Panc1 (cell line): ENCODE results near the gene DENND6B.

Source experiments
- CTCF ChIP-seq: fragments of 450-650 bp; IDR thresholded peaks from 2 replicates; pipeline ENCODE4 v1.5.1; 2017; ENCODE audit warnings: mild to moderate bottlenecking
- POLR2AphosphoS5 ChIP-seq: IDR thresholded peaks from 2 replicates; pipeline ENCODE4 v1.6.1; 2012; ENCODE audit warnings: mild to moderate bottlenecking, low read depth, low read length, moderate library complexity
- SIN3A ChIP-seq: IDR thresholded peaks from 2 replicates; pipeline ENCODE4 v1.6.1; 2012; ENCODE audit warnings: low read depth, mild to moderate bottlenecking, low read length, moderate library complexity, borderline replicate concordance; ENCODE audit not compliant: insufficient read depth
- TF ChIP-seq, protein P1 (sequence below), 2 experiments: IDR thresholded peaks; 2 replicates each; pipeline ENCODE4 v1.6.1; 2011 to 2012; ENCODE audit warnings: low read depth in 2 of 2, control low read depth in 1 of 2, low read length in 1 of 2, mild to moderate bottlenecking in 1 of 2, moderate library complexity in 1 of 2; ENCODE audit not compliant: insufficient read depth in 1 of 2

DNA sequence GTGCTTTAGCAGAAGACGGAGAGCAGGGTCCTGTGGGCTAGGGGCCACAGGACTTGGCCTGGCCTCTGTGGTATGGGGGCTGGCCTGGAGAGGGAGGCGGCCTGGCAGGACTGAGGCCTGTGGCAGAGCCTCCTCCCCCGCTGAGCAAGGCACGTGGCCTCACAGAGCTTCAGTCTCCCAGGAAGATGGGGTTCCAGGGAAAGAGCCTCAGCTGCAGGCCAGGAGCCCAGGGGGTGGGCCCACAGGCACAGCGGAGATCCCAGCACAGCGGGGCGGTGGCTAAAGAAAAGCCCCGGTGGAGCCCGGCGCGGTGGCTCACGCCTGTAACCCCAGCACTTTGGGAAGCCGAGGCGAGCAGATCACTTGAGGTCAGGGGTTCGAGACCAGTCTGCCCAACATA lies 67.5 kb downstream of the DENND6B start:
- no peak for TF ChIP-seq CTCF
- TF ChIP-seq, protein P1, sequence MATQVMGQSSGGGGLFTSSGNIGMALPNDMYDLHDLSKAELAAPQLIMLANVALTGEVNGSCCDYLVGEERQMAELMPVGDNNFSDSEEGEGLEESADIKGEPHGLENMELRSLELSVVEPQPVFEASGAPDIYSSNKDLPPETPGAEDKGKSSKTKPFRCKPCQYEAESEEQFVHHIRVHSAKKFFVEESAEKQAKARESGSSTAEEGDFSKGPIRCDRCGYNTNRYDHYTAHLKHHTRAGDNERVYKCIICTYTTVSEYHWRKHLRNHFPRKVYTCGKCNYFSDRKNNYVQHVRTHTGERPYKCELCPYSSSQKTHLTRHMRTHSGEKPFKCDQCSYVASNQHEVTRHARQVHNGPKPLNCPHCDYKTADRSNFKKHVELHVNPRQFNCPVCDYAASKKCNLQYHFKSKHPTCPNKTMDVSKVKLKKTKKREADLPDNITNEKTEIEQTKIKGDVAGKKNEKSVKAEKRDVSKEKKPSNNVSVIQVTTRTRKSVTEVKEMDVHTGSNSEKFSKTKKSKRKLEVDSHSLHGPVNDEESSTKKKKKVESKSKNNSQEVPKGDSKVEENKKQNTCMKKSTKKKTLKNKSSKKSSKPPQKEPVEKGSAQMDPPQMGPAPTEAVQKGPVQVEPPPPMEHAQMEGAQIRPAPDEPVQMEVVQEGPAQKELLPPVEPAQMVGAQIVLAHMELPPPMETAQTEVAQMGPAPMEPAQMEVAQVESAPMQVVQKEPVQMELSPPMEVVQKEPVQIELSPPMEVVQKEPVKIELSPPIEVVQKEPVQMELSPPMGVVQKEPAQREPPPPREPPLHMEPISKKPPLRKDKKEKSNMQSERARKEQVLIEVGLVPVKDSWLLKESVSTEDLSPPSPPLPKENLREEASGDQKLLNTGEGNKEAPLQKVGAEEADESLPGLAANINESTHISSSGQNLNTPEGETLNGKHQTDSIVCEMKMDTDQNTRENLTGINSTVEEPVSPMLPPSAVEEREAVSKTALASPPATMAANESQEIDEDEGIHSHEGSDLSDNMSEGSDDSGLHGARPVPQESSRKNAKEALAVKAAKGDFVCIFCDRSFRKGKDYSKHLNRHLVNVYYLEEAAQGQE (IDR thresholded peaks at IDR 0.05; ENCODE audit: insufficient read depth in 1 of 2, low read depth in 2 of 2, low read length in 1 of 2), result no peak
- TF ChIP-seq SIN3A, result no peak
- no peak for TF ChIP-seq POLR2AphosphoS5
